ENCODE data around the gene NPC1L1.
A peak's percentile ranks its signal among the peaks of the same experiment; 100 is the strongest.

NPC1L1 gene

GRCh38 chr7:44541028-44541869 lies at the start of gene NPC1L1:
Gene NPC1L1 (minus strand): TSS chr7:44541330. CDS start chr7:44541259, 71 bp downstream.
- DNase-seq, result no peak
- no peaks in the 10 kb centered on the region for H3K4me1 Mint-ChIP-seq
- no peaks in the 10 kb centered on the region for H3K9me3 Mint-ChIP-seq
- no peak within 1 kb of the TSS for H3K27ac Mint-ChIP-seq
- no peaks in the 10 kb centered on the region for H3K36me3 Mint-ChIP-seq (ENCODE audit: low read depth)
- peaks cover 3% of the 10 kb centered on the region for H3K27me3 Mint-ChIP-seq
- H3K4me3 Mint-ChIP-seq, result no peak within 1 kb of the TSS
- no peak for ATAC-seq

- Mint-ChIP-seq H3K36me3 (ENCODE audit: low read depth) (no peaks in the 10 kb centered on the region), H3K4me1 (no peaks in the 10 kb centered on the region), H3K4me3 (no peak overlapping the region), H3K27me3 (no peaks in the 10 kb centered on the region), H3K27ac (no peak overlapping the region), H3K9me3 (no peaks in the 10 kb centered on the region)
- ATAC-seq, result no peak
- DNase-seq, result no peak
These were observed 49.8 kb upstream of the NPC1L1 start for GRCh38 chr7:44590910-44591309.

GRCh38 chr7:44587843-44588711 lies 46.9 kb upstream of the NPC1L1 start:
- no peak overlapping the region for H3K27ac Mint-ChIP-seq
- no peaks in the 10 kb centered on the region for H3K27me3 Mint-ChIP-seq
- no peak overlapping the region for H3K4me3 Mint-ChIP-seq
- H3K9me3 Mint-ChIP-seq, result no peaks in the 10 kb centered on the region
- peak; percentile 46 for ATAC-seq
- peak; percentile 59 for DNase-seq
- H3K4me1 Mint-ChIP-seq, result peaks cover 4% of the 10 kb centered on the region
- no peaks in the 10 kb centered on the region for H3K36me3 Mint-ChIP-seq (ENCODE audit: low read depth)

- Mint-ChIP-seq H3K27ac (peak overlapping the region; percentile 97), H3K4me1 (peaks cover 38% of the 10 kb centered on the region), H3K4me3 (peak overlapping the region; percentile 92), H3K36me3 (ENCODE audit: low read depth) (peaks cover 30% of the 10 kb centered on the region), H3K27me3 (peaks cover 3% of the 10 kb centered on the region), H3K9me3 (no peaks in the 10 kb centered on the region)
- ATAC-seq (no peak), DNase-seq (no peak)
These were observed 42.2 kb upstream of the NPC1L1 start for GRCh38 chr7:44583146-44583865.

GRCh38 chr7:44581879-44582603 lies 40.9 kb upstream of the NPC1L1 start, which contains the start of gene TMED4:
Gene TMED4 (minus strand): TSS chr7:44582231. CDS start chr7:44582206, 25 bp downstream.
- peak within 1 kb of the TSS; percentile 92 for H3K4me3 Mint-ChIP-seq
- peaks cover 3% of the 10 kb centered on the region for H3K27me3 Mint-ChIP-seq
- peak within 1 kb of the TSS; percentile 97 for H3K27ac Mint-ChIP-seq
- H3K9me3 Mint-ChIP-seq, result no peaks in the 10 kb centered on the region
- DNase-seq (peak; percentile 100), ATAC-seq (peak; percentile 91)
- H3K36me3 Mint-ChIP-seq (ENCODE audit: low read depth), result peaks cover 35% of the 10 kb centered on the region
- peaks cover 38% of the 10 kb centered on the region for H3K4me1 Mint-ChIP-seq

GRCh38 chr7:44580945-44581878 lies 40.1 kb upstream of the NPC1L1 start:
- no peaks in the 10 kb centered on the region for H3K9me3 Mint-ChIP-seq
- H3K4me1 Mint-ChIP-seq, result peaks cover 39% of the 10 kb centered on the region
- peak overlapping the region; percentile 92 for H3K4me3 Mint-ChIP-seq
- peaks cover 3% of the 10 kb centered on the region for H3K27me3 Mint-ChIP-seq
- peak; percentile 55 for ATAC-seq
- DNase-seq, result peak; percentile 59
- peaks cover 36% of the 10 kb centered on the region for H3K36me3 Mint-ChIP-seq (ENCODE audit: low read depth)
- peak overlapping the region; percentile 97 for H3K27ac Mint-ChIP-seq

- Mint-ChIP-seq H3K27ac (peak overlapping the region; percentile 10), H3K4me3 (no peak overlapping the region), H3K36me3 (ENCODE audit: low read depth) (peaks cover 60% of the 10 kb centered on the region)
These were observed 35.1 kb upstream of the NPC1L1 start for GRCh38 chr7:44576228-44576627.

GRCh38 chr7:44575054-44575453 lies 33.9 kb upstream of the NPC1L1 start:
- DNase-seq (no peak), ATAC-seq (no peak)
- Mint-ChIP-seq H3K27ac (peak overlapping the region; percentile 95), H3K9me3 (no peaks in the 10 kb centered on the region), H3K36me3 (ENCODE audit: low read depth) (peaks cover 56% of the 10 kb centered on the region), H3K4me1 (peaks cover 46% of the 10 kb centered on the region), H3K4me3 (peak overlapping the region; percentile 91), H3K27me3 (no peaks in the 10 kb centered on the region)

More at GRCh38 chr7:44576228-44576627, 35.1 kb upstream of the NPC1L1 start:
- Mint-ChIP-seq H3K27me3 (no peaks in the 10 kb centered on the region), H3K9me3 (no peaks in the 10 kb centered on the region), H3K4me1 (peaks cover 57% of the 10 kb centered on the region)
- ATAC-seq (no peak), DNase-seq (no peak)

GRCh38 chr7:44574287-44574872 lies 33.2 kb upstream of the NPC1L1 start:
- DNase-seq, result no peak
- Mint-ChIP-seq H3K9me3 (no peaks in the 10 kb centered on the region), H3K4me3 (peak overlapping the region; percentile 91), H3K36me3 (ENCODE audit: low read depth) (peaks cover 55% of the 10 kb centered on the region), H3K27ac (peak overlapping the region; percentile 95), H3K4me1 (peaks cover 39% of the 10 kb centered on the region), H3K27me3 (no peaks in the 10 kb centered on the region)
- no peak for ATAC-seq

GRCh38 chr7:44573464-44574286 lies 32.5 kb upstream of the NPC1L1 start, which contains the start of gene DDX56:
Gene DDX56 (minus strand): TSS chr7:44573908. CDS start chr7:44573895, 13 bp downstream.
- Mint-ChIP-seq H3K27me3 (no peaks in the 10 kb centered on the region), H3K4me3 (peak within 1 kb of the TSS; percentile 91), H3K27ac (peak within 1 kb of the TSS; percentile 95), H3K9me3 (no peaks in the 10 kb centered on the region), H3K4me1 (peaks cover 39% of the 10 kb centered on the region), H3K36me3 (ENCODE audit: low read depth) (peaks cover 54% of the 10 kb centered on the region)
- DNase-seq (peak; percentile 93), ATAC-seq (peak; percentile 98)

GRCh38 chr7:44572771-44573170 lies 31.6 kb upstream of the NPC1L1 start:
- Mint-ChIP-seq H3K4me1 (peaks cover 39% of the 10 kb centered on the region), H3K27me3 (no peaks in the 10 kb centered on the region), H3K9me3 (no peaks in the 10 kb centered on the region), H3K4me3 (peak overlapping the region; percentile 91), H3K36me3 (ENCODE audit: low read depth) (peaks cover 53% of the 10 kb centered on the region), H3K27ac (peak overlapping the region; percentile 95)
- DNase-seq (no peak), ATAC-seq (no peak)

GRCh38 chr7:44569959-44570358 lies 28.8 kb upstream of the NPC1L1 start:
- Mint-ChIP-seq H3K27me3 (no peaks in the 10 kb centered on the region), H3K4me1 (peaks cover 30% of the 10 kb centered on the region), H3K9me3 (no peaks in the 10 kb centered on the region), H3K4me3 (no peak overlapping the region), H3K27ac (peak overlapping the region; percentile 46), H3K36me3 (ENCODE audit: low read depth) (peaks cover 64% of the 10 kb centered on the region)
- ATAC-seq (no peak), DNase-seq (no peak)

Measured in activated naive CD8-positive, alpha-beta T cell treated with anti-CD3 and anti-CD28 coated beads, Interleukin-2, amount 50 U/mL, for 24 hours (primary cell).